ENCODE results near the gene TARDBP.

DNA sequence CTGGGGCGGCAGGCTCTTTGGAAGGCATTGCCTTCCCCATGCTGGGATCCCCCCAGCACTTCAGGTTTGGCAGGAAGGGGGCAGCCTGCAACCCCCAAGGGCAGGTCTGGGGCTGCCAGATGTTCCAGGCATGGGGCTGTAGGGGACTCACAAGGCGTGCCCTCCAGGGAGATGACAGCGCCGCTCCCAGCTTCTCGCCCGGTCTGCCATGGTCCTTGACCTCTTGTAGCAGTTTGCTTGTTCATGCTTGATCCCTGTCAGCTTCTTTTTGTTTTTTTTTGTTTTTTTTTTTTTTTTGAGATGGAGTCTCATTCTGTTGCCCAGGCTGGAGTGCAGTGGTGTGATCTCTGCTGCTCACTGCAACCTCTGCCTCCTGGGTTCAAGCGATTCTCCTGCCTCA is 21.6 kb upstream of the TARDBP start:
- TF ChIP-seq SUZ12 (IDR thresholded peaks at IDR 0.05; ENCODE audit: extremely low read depth, insufficient read depth, insufficient read length): no peak
- no peak for TF ChIP-seq YY1 (IDR thresholded peaks at IDR 0.05; ENCODE audit: insufficient read depth, insufficient read length)

All from NT2/D1 (cell line).